AG04449 (cell line): ENCODE data around the gene FURIN.
A peak's percentile ranks its signal among the peaks of the same experiment; 100 is the strongest.

ENCODE experiments used
- CTCF ChIA-PET: fragments of 350-600 bp; formaldehyde crosslinking; extraction: SDS; loops from one replicate; lab custom pipeline; 2021; ENCODE audit warnings: antibody characterized with exemption; lab: Yijun Ruan, JAX
- POLR2A ChIA-PET: fragments of 400-600, 350-600 bp; formaldehyde crosslinking; extraction: SDS; loops from one replicate; lab custom pipeline; 2020; ENCODE audit warnings: antibody characterized with exemption, inconsistent platforms; lab: Yijun Ruan, JAX
- DNase-seq: peaks from one replicate; pipeline ENCODE4 v3.0.0-alpha.2; 2010; ENCODE audit warnings: low read depth, low spot score
- H3K4me3 ChIP-seq: 2 replicates; pipeline ENCODE4 v1.5.1; 2011; ENCODE audit warnings: low read depth, mild to moderate bottlenecking, control low read depth, low read length
- CTCF ChIP-seq: IDR thresholded peaks from one replicate; pipeline ENCODE4 v1.5.1; 2011; ENCODE audit warnings: mild to moderate bottlenecking, moderate library complexity, low read length, control low read depth, inconsistent platforms; ENCODE audit not compliant: insufficient read depth; ENCODE audit errors: missing control alignments

FURIN gene

DNA sequence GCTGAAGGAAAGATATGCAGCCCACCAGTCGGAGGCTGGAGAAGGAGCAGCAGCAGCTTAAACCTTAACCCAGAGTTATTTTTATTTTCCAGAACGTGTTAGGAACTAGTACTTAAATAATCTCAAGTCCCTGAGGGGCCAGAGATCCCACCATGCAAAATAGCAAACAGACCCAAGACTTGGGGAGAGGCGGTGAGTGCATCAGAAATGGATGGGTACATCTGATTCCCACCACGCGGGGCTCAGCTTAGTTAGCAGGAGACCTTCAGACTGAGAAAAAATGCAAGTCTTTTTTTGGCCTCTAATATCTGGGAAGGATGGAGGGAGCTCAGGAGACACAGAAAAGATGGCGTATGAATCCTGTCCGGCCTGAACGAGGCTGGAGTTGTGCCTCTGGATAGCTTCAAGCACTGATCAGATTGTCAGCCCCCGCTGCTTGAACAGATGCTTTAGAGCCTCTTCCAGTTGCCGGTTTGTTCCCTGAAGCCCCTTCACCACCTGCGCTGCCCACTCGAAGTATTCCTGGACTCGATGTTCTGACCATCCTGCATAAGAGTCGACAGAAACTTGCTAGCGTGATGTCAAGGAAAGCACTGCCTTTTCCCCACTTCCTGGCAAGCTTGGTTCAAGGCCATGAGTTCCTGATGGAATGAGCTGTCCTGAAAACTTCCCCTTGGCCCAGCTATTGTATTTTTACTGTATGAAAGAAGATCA is 62.6 kb downstream of the FURIN start:
- CTCF ChIA-PET, result interaction anchor here (0.7 to 20.3 kb wide), 18 partner anchors 11 to 1016 kb away, joined by 3 to 479 read pairs (median 10); partner anchors contain the start of genes FES, MAN2A2 and RCCD1
- POLR2A ChIA-PET, result no interaction called here
- TF ChIP-seq CTCF, result no peak
- DNase-seq, result no peak
- peak overlapping the region; percentile 90 for H3K4me3 ChIP-seq

- CTCF ChIA-PET, result interaction anchor here (0.7 to 20.3 kb wide), 24 partner anchors 12 to 1016 kb away, joined by 3 to 479 read pairs (median 10); partner anchors contain the start of genes FES, MAN2A2 and RCCD1
- peak overlapping the region; percentile 90 for H3K4me3 ChIP-seq
- no peak for TF ChIP-seq CTCF
- DNase-seq, result no peak
- POLR2A ChIA-PET, result no interaction called here
Measured at GRCh38 chr15:90931575-90931827, 63.1 kb downstream of the FURIN start.

GRCh38 chr15:90931828-90932659 is 63.7 kb downstream of the FURIN start, which contains the start of gene HDDC3:
HDDC3 (minus strand) TSS chr15:90932549; CDS start chr15:90932540, 9 bp downstream.
- ChIA-PET CTCF (interaction anchor here (0.6 to 20.3 kb wide), 37 partner anchors 12 to 1485 kb away, joined by 3 to 479 read pairs (median 5); partner anchors contain the start of genes FES, MAN2A2, RCCD1 and VPS33B), POLR2A (interaction anchor here (0.6 to 1.2 kb wide), 4 partner anchors 17 to 284 kb away, joined by 3 to 5 read pairs (median 3); partner anchors contain the start of gene RCCD1)
- DNase-seq, result no peak
- peak; percentile 98 for TF ChIP-seq CTCF
- peak within 1 kb of the TSS; percentile 90 for H3K4me3 ChIP-seq

DNA sequence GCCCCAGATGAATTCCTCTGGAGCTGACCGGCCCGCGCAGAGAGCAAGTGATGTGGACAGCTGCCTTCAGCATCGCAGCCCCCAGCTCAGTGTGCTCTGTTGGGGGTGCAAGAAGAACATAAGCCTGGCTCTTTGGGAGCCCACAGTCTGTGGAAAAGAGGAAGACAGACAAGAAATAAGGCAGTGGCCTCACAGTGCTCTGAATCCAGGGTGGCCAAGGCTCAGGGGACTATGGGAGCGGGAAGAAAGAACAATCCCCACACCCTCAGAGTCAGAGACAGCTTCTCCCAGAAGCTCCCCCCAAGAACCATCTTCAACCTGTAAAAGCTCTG is 64.2 kb downstream of the FURIN start:
- no peak for TF ChIP-seq CTCF
- no peak overlapping the region; the same call in 1 of the 2 replicates for H3K4me3 ChIP-seq
- CTCF ChIA-PET, result interaction anchor here (0.6 to 20.3 kb wide), 36 partner anchors 13 to 1484 kb away, joined by 3 to 479 read pairs (median 5); partner anchors contain the start of genes FES, MAN2A2, RCCD1 and VPS33B
- no peak for DNase-seq
- POLR2A ChIA-PET, result interaction anchor here (0.6 to 1.2 kb wide), 5 partner anchors 17 to 285 kb away, joined by 3 to 5 read pairs (median 3); partner anchors contain the start of genes MAN2A2 and RCCD1
